ENCODE data around the gene DHRS2.
"Not testable (repeated sequence)": the region's sequence is repeated elsewhere in the genome, so short reads cannot be mapped to it uniquely, and the experiment has no call there.

The DHRS2 gene

GRCh38 chr14:23669441-23669840 is 33.3 kb downstream of the DHRS2 start:
- Histone ChIP-seq H3K4me1 (ENCODE audit: control insufficient read depth in 1 of 2, insufficient read depth in 1 of 2, low read depth in 1 of 2, low read length in 1 of 2) (no peaks in the 10 kb centered on the region), H3K36me3 (no peaks in the 10 kb centered on the region), H3K9me3 (no peaks in the 10 kb centered on the region), H3K27me3 (no peaks in the 10 kb centered on the region), H3K4me3 (ENCODE audit: low read depth in 1 of 2, low read length in 1 of 2) (no peak overlapping the region), H3K27ac (no peak overlapping the region)
- TF ChIP-seq, protein P1, sequence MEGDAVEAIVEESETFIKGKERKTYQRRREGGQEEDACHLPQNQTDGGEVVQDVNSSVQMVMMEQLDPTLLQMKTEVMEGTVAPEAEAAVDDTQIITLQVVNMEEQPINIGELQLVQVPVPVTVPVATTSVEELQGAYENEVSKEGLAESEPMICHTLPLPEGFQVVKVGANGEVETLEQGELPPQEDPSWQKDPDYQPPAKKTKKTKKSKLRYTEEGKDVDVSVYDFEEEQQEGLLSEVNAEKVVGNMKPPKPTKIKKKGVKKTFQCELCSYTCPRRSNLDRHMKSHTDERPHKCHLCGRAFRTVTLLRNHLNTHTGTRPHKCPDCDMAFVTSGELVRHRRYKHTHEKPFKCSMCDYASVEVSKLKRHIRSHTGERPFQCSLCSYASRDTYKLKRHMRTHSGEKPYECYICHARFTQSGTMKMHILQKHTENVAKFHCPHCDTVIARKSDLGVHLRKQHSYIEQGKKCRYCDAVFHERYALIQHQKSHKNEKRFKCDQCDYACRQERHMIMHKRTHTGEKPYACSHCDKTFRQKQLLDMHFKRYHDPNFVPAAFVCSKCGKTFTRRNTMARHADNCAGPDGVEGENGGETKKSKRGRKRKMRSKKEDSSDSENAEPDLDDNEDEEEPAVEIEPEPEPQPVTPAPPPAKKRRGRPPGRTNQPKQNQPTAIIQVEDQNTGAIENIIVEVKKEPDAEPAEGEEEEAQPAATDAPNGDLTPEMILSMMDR (IDR thresholded peaks at IDR 0.05), result no peak

- H3K36me3 ChIP-seq, result no peaks in the 10 kb centered on the region
- no peaks in the 10 kb centered on the region for H3K4me1 ChIP-seq (ENCODE audit: control insufficient read depth in 1 of 2, insufficient read depth in 1 of 2, low read depth in 1 of 2, low read length in 1 of 2)
- H3K9me3 ChIP-seq, result no peaks in the 10 kb centered on the region
- no peaks in the 10 kb centered on the region for H3K27me3 ChIP-seq
- no peak overlapping the region for H3K4me3 ChIP-seq (ENCODE audit: low read depth in 1 of 2, low read length in 1 of 2)
- H3K27ac ChIP-seq, result no peak overlapping the region
- TF ChIP-seq, protein P1 (IDR thresholded peaks at IDR 0.05), result no peak
Observed at GRCh38 chr14:23670481-23670880, 34.3 kb downstream of the DHRS2 start.

- TF ChIP-seq, protein P1 (IDR thresholded peaks at IDR 0.05), result no peak
- Histone ChIP-seq H3K9me3 (no peaks in the 10 kb centered on the region), H3K4me3 (ENCODE audit: low read depth in 1 of 2, low read length in 1 of 2) (no peak overlapping the region), H3K27ac (no peak overlapping the region), H3K27me3 (peaks cover 6% of the 10 kb centered on the region), H3K36me3 (no peaks in the 10 kb centered on the region), H3K4me1 (ENCODE audit: control insufficient read depth in 1 of 2, insufficient read depth in 1 of 2, low read depth in 1 of 2, low read length in 1 of 2) (no peaks in the 10 kb centered on the region)
Observed at GRCh38 chr14:23672200-23672599, 36.0 kb downstream of the DHRS2 start.

- H3K27ac ChIP-seq, result no peak overlapping the region
Observed at GRCh38 chr14:23675337-23675736, 39.2 kb downstream of the DHRS2 start.

GRCh38 chr14:23675906-23676305 is 39.7 kb downstream of the DHRS2 start:
- H3K27ac ChIP-seq, result no peak overlapping the region
- H3K4me1 ChIP-seq (ENCODE audit: control insufficient read depth in 1 of 2, insufficient read depth in 1 of 2, low read depth in 1 of 2, low read length in 1 of 2), result no peaks in the 10 kb centered on the region
- TF ChIP-seq, protein P1 (IDR thresholded peaks at IDR 0.05), result no peak
- no peaks in the 10 kb centered on the region for H3K36me3 ChIP-seq
- H3K27me3 ChIP-seq, result peaks cover 6% of the 10 kb centered on the region
- no peaks in the 10 kb centered on the region for H3K9me3 ChIP-seq
- H3K4me3 ChIP-seq (ENCODE audit: low read depth in 1 of 2, low read length in 1 of 2), result no peak overlapping the region

More at GRCh38 chr14:23675337-23675736, 39.2 kb downstream of the DHRS2 start:
- H3K36me3 ChIP-seq, result no peaks in the 10 kb centered on the region
- no peaks in the 10 kb centered on the region for H3K9me3 ChIP-seq
- H3K4me3 ChIP-seq (ENCODE audit: low read depth in 1 of 2, low read length in 1 of 2), result no peak overlapping the region
- no peaks in the 10 kb centered on the region for H3K4me1 ChIP-seq (ENCODE audit: control insufficient read depth in 1 of 2, insufficient read depth in 1 of 2, low read depth in 1 of 2, low read length in 1 of 2)
- peaks cover 6% of the 10 kb centered on the region for H3K27me3 ChIP-seq
- TF ChIP-seq, protein P1 (IDR thresholded peaks at IDR 0.05), result no peak

DNA sequence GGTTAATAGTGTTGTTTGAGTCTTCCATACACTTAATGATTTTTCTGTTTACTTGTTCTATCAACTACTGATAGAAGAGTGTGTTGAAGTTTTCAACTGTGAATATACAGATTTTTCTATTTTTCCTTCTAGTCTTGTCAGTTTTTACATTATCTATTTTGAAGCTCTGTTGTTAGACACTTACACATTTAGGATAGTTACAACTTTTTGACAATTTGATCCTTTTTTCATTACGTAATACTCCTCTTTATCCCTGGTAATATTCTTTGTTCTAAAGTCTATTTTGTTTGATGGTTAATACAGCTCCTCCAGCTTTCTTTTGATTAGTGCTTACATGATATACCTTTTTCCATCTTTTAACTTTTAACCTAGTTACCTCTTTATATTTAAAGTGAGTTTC is 45.2 kb downstream of the DHRS2 start:
- Histone ChIP-seq H3K36me3 (no peaks in the 10 kb centered on the region), H3K9me3 (no peaks in the 10 kb centered on the region), H3K4me3 (ENCODE audit: low read depth in 1 of 2, low read length in 1 of 2) (no peak overlapping the region), H3K27me3 (peaks cover 10% of the 10 kb centered on the region), H3K4me1 (ENCODE audit: control insufficient read depth in 1 of 2, insufficient read depth in 1 of 2, low read depth in 1 of 2, low read length in 1 of 2) (no peaks in the 10 kb centered on the region), H3K27ac (no peak overlapping the region)
- TF ChIP-seq, protein P1 (IDR thresholded peaks at IDR 0.05), result no peak

GRCh38 chr14:23689709-23690514 is 53.7 kb downstream of the DHRS2 start:
- peaks cover 11% of the 10 kb centered on the region for H3K27me3 ChIP-seq
- H3K4me3 ChIP-seq (ENCODE audit: low read depth in 1 of 2, low read length in 1 of 2); H3K27ac ChIP-seq; H3K36me3 ChIP-seq; H3K4me1 ChIP-seq (ENCODE audit: control insufficient read depth in 1 of 2, insufficient read depth in 1 of 2, low read depth in 1 of 2, low read length in 1 of 2); H3K9me3 ChIP-seq: not testable (repeated sequence)
